ENCODE results near the gene IRF1.
"Not testable (repeated sequence)": the region's sequence is repeated elsewhere in the genome, so short reads cannot be mapped to it uniquely, and the experiment has no call there.

The IRF1 gene

DNA sequence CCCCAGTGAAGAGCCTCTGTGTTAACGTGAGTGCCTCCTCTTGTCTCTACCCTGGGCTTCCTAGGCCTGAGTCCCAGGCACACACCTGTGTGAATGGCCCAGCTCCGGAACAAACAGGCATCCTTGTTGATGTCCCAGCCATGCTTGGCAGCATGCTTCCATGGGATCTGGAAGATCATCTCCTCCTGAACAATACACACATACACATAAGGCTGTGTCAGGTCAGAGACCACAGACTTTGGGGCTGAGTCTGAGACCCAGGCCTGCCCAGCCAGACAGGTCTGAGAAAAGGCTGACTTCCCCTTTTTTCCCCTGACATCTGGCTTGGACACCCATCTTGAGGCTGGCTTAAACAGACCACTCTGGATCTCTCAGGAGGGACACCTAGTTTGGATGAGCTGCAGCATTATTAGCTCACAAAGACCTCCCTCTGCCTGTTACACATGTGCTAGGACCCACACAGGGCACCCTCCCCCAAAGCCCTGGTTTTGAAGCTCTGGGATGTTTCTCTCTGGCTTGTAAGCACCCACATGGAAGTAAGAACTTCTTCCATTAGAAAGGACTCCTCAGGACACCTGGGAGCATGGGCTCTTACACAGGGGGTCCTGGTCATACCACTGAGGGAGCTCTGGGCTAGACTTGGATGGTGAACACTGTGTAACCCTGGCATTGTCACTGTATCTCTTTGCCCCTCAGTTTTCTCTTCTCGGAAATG, 2.6 kb downstream of the IRF1 start:
- no peak for DNase-seq

DNA sequence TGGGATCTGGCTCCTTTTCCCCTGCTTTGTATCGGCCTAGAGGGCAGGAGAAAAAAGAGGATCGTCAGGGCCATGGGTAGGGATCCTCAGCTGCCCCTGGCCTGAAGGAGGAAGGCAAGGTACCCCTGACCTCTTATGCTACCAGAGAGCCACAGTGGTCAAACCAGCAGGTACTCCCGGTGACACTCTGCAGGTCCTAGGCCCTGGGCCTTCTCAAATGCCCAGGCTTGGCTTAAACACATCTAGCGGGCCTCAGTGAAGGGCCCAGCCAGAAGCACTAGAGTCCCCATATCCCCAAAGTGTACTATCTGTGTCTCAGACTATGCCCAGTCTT, 3.5 kb downstream of the IRF1 start:
- DNase-seq = no peak

DNA sequence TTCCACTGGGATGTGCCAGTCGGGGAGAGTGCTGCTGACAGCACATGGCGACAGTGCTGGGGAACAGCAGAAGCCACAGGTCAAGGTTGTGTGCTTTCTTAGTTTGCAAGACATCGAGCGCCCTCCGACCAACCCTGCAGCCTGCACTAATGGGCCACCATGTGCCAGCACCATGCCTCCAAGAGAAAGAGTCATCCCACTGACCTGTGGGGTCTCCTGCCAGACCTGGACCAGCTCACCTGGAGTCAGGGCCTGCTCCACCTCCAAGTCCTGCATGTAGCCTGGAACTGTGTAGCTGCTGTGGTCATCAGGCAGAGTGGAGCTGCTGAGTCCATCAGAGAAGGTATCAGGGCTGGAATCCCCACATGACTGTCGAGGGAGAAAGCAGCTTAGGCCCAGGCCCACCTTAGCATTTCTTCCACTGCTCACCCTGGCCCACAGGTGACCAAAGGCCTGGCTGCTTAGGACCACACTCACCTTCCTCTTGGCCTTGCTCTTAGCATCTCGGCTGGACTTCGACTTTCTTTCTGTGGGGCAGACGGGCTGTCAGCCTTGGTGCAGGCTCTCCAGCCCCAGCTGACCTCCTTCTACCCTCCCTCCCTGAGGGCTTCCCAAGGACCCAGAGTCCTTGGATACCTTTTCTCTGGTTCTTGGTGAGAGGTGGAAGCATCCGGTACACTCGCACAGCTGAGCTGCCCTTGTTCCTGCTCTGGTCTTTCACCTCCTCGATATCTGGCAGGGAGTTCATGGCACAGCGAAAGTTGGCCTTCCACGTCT, 4.1 kb downstream of the IRF1 start:
- DNase-seq = no peak

DNA sequence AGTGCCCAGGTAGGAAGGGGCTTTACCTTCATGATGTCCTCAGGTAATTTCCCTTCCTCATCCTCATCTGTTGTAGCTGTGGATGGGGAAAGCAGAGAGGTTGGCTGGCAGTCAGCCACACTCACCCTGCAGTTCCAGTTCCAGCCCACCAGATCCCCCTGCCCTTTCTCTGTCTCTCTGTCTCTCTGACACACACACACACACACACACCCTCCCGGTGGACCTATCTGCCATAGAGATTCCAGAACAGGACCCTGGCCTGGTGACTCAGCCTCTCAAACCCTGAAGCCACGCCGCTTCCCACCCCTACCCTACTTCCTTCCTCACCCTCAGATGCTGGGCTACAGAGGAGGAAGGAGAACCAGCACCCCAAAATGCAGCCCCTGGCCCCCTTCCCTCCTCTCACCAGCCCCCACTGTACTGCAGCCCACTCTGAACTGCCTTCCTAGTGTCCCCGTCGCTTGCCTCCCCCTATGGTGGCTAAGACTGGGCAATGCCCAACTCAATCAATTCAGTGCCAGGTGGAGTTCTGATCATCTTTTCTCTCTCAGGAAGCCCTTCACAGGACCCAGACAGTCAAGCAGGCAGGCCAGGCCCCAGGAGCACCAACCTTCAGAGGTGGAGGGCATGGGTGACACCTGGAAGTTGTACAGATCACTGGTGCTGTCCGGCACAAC, 4.8 kb downstream of the IRF1 start:
- no peak for DNase-seq

DNA sequence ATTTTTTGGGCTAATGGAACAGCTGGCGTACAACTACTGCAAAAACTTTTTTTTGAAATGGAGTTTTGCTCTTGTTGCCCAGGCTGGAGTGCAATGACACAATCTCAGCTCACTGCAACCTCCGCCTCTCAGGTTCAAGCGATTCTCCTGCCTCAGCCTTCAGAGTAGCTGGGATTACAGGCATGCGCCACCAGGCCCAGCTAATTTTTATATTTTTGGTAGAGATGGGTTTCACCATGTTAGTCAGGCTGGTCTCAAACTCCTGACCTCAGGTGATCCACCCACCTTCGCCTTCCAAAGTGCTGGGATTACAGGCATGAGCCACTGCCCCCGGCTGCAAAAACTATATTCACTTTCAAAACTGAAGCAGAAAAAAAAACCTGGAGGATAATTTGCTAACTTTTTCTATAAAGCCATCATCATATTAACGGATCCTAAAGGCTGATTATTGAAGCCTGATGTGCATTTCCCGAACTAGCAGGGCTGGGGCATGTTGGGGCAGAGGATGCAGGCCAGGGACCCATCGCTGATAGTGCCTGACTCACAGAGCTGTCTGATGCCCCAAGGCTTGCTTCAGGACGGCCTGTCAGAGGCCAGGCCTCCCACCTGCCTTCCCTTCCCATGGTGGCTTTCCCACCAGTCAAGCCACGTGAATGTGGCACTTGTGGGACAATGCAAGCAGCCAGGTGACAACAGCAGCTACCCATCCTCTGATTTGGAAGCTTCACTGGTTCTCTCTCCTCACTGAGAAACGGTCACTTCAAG, 5.5 kb downstream of the IRF1 start:
- not testable (repeated sequence) for DNase-seq

DNA sequence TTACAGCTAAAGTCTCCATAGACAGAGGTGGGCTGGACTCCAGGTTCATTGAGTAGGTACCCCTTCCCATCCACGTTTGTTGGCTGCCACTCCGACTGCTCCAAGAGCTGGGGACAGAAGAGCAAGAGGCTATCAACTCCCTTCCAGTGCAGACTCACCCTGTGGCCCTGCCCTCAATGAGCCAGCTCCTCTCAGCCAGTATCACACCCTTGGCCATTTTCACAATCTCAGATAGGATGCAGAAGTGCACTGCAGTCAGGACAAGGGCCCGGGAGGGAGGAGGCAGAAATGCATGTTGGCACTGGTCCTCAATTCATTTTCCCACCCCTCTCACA, 6.2 kb downstream of the IRF1 start:
- DNase-seq = no peak

DNA sequence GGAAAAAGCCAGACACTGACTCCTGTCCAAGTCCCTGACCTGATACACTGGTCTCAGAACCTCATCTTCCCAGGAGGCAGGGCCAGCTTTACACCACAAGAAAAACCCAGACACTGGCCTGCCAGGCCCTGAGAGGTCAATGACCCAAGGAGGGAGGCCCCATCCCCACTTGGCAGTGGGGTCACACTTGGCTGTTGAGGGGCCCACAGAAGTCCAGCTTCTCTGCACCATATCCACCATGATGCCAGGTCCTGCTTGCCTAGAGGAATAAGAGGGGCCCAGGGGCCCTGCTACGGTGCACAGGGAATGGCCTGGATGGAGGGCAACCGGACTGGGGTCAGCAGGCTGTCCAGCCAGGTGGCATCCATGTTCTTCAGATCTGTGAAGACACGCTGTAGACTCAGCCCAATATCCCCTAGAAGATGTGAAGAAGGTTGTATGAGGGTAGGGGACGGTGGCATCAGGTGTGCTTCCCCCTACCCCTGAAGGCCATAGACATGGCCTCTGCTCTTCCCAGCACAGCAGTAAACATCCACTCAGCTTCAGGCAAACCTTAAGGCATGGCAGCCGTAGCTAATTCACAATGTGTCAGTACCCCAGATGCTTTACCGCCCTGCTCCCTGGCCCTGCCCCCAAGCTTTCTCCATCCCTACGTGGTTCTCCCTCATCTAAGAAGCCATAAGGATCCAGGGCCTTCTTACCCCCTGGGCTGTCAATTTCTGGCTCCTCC, 6.7 kb downstream of the IRF1 start:
- no peak for DNase-seq

DNA sequence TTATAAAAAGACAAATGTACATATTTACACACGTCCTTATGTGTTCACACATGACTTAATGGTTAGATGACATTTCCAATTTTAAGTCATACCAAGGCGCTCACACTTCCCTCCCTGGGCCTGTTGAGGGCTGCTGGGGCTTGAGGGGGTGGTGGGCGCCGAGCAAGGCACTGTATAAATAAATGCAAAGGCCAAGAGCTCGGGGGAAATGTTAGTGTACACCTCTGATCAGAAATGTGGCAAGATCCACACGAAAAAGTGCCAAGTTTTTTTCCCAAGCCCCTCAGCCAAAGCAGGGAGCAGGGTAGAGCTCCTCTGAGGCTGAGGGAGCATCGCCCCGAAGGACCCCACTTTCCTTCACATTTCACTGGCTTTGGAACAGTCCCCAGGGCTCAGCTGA, 7.5 kb downstream of the IRF1 start:
- DNase-seq = no peak

DNA sequence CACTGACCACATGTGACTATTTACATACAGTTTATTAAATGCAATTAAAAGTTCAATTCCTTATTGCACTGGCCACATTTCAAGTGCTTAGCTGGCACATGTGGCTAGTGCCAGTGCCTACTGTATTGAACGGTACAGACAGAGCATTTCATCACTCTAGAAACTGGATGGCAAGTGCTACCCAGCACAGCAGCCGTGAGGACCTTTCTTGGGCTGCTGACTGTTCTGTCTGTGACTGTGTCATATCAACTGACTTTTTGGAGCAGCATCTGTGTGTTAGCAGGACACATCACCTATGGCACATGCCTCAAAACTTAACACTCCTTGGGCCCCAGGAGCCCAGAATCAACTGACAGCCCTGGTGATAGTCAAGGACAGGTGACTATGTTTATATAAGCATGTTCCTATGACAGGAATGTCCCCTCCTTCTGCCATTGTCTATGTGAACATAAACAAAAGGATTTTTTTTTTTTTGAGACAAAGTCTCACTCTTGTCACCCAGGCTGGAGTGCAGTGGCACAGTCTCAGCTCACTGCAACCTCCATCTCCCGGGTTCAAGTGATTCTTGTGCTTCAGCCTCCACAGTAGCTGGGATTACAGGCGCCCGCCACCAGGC, 8.9 kb downstream of the IRF1 start:
- no peak for DNase-seq

DNA sequence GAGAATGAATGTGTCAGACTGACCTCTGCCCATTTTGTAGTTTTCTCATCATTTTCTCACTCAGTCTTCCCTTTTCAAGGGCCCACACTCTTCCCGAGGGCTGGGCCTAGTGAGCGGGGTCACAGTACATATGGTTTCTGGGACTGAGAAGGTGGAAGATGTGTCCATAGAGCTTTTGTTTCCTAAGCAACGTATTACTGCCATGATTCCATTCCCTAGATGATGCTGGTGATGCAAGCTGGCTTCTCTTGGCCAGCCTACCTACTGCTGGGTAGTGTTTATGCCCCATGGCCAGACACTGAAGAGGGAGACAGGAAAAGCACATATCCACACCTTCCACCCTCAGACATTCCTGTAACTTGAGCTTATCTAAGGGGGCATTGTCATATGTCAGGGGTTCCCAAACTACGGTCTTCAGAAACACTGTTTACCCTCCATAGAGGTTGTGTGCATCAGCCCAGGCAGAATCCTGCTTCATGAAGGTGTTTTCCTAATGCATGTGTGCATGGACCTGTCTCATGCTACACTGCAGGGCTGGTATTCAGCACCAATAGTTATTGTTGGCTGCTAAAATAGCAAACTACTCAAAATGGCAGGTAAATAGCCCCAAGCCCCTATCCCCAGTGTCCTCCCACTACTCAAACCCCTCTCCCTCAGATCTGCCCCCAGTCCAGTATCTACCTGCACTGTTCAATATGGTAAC, 9.5 kb downstream of the IRF1 start:
- no peak for DNase-seq

DNA sequence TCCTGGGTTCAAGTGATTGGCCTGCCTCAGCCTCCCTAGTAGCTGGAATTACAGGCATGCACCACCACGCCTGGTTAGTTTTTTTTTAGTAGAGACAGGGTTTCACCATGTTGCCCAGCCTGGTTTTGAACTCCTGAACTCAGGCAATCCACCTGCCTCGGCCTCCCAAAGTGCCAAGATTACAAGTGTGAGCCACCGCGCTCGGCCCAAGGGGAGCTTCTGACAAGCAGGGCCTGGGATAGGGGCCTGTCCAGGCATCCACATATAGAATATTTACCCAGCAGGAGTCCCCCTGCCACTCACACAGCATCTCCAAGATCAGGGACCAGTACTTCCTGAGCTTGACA, 10.1 kb downstream of the IRF1 start:
- DNase-seq = no peak

DNA sequence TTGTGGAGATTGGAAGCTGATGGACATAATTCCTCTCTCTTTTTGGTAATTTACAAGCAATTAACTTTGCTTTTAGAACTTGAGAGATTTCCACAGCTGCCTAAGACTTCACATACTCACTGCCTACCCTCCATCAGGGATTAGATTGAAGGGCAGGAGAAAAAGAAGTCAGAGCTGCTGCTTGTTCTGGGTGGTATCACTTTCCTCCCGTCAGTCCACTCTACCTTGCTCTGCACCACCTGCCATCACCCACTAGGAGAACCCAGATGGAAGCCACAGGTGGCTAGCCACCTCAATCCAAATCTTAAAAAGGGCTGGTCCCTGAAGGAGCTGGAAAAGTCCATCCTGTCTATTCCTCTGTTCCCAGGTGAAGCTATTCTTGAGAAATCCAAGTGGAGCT, 10.5 kb downstream of the IRF1 start:
- DNase-seq = no peak

DNA sequence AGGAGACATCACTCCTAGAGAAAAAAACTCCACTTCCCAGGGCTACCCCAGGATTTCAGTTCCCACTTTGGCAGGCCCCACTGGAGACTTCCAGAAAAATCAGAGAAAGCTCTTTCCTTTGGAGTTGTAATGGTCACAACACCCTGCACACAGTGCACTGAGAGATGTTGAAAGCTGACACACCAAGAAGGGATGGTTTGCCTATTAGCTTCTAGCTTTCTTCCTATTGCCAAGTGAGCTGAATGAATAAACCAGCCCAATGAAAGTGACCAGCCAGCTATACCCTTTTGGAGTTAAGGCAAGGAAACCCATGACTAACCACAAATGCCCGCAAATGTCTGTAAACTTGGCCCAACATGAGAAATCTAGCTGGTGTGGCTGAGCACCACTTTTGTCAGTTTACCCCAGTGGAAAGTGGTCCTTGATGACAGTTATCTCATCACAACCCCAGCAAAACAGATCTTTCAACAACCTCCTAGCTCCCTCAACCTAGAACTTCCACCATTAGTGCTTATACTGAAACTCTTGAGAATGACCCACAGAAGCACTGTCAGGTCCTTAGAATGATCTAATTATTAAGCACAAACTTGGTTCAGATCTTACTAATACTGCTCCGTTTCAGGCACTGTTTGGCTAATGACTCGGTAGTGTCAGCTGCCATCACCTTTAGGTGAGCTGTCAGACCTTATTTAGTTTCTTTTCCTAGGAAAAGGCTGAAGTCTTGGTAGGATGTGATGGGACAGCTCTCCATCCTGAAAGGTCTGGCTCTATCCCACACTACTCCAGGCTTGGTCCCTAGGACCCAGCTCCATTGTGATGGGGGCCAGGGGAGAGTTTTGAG, 11.2 kb downstream of the IRF1 start:
- no peak for DNase-seq

DNA sequence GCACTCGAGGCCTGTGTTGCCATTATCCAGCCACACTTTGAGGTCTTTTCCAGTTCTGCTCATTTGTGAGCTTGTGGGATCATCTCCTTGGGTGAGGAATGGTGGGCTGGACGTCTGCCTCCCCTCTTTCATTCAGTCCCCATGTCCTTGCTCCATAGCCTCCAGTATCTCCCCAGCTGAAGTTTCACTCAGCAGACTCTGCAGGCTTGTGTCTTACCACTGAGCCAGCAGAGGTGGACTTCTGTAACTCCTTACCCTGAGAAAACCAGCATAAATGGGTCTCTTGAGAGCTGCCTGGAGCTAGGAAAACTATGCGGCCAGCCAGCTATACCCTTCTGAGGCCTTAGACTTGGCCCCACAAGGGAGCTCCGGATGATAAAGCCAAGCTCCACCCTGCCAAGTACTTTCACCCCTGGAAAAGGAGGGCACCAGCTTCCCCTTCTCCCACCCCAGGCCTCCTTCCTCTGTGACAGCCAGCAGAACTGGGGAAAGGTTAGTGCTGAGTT, 12.2 kb downstream of the IRF1 start:
- DNase-seq = no peak

DNA sequence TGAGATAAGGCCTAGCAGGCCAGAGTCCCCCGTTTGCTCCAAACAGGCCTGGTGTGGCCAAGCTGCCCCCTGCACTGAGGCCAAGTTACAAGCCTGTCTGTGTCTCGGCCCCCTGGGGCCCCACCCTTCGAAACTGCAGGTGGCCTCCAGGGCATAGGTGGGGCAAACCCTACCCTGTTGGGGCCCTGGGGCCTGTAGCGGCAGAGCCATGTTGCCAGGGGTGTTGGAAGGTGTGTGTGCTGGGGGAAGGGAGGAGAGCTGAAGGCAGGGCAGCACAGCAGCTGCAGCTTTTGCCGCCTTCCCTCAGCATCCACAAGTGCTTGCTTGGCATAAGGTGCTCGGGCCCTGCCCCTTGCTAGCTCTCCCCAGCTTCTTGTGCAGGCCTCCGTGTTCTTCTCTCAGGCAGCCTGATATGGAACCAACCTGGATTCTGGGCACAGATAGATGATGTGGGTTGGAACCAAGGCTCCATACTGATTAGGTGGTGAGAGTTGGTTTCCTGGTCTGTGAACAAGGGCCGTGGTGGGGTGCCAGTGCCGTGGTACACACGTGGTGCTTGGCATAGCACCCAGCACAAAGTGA, 12.7 kb downstream of the IRF1 start:
- no peak for DNase-seq

DNA sequence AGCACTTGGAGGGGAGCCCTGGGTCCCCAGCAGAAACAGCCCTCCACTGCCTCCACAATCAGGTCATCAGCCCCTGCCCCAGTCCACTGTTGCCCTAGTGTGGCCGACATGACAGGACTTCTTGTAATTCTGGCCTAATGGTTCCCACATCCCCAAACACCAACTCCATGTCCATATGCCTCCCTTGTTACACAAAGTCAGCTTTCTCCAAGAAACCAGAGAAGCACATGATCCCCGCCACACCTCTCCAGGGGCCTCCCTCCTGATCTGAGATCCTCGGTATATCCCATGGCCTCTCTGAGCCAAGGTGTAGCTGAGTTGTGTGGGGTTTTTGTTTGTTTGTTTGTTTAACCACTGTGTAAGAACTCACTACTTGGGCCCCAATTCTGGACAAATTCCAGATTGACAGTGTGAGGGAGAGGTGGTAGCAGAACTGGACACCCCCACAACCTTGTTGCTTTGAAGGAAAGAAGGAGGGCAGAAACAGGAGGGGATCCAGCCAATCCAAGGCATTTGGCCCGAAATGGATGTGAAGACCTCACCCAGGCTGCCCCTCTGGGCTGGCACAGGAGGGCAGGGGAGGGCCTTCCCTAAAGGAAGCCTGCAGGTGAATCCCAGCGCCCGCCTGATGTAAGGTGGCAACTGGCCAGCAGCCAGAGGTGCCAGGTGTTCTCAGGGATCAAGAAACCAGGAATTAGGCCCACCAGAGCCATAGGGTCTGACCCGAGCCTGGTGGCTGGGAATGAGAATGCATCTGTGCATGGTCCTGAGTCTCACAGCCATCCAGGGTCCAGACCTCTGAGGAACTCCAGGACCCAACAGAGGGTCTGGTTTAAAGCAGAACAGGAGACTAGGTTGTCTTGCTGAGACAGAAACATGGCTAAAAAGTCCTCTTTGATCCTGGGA, 13.4 kb downstream of the IRF1 start:
- no peak for DNase-seq

DNA sequence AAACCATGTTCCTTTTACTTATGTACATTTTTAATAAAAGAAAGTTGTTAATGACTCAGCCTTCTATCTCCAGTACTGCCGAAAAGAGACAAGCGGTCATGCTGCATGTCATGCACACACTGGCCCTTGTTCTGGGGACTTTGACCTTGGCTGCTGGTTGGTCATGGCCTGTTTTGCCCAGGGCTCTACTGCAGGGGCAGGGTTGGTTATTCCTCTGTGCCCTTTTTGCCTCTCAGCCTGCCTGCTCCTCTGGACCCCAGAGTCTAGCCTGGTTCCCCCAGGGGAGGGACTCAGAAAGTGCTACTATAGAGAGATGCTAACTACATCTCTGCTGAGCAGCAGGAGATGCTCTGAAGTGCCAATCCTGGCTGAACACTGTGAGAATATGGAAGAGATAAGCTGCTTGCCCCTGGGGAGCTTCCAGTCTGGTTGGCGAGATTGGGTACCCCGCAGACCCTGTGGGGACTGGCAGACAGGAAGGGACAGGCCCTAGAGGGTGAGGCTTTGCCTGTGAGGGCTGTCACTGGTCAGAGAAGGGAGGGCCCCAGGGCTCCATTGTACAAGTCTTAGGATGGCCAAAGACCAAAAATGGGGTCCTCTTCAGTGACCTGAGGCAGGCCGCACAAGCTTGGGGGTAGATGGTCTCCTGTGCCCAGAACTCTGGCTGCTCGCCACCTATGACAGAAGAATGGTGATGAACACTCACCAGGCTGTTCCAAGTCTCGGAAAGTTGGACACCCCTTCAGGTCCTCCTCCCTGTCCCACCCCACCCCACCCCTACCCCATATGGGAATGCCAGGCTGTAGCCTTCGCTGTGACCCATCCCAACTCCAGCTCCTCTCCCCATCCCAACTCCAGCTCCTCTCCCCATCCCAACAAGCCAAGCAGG, 14.3 kb downstream of the IRF1 start:
- no peak for DNase-seq

All from amygdala (tissue), 56 donors.